Hematopoietic multipotent progenitor cell treated with erythropoietin and hydrocortisone succinate and interleukin-3 and kit ligand, for 6 days (in vitro differentiated cells): ENCODE measurements around the gene TGFBR1.
A peak's percentile ranks its signal among the peaks of the same experiment; 100 is the strongest.
"Not testable (repeated sequence)": the region's sequence is repeated elsewhere in the genome, so short reads cannot be mapped to it uniquely, and the experiment has no call there.

Source experiments
- DNase-seq: peaks from one replicate; pipeline ENCODE4 v3.0.0-alpha.2; 2015

Gene TGFBR1

GRCh38 chr9:99192786-99193465 is 88.0 kb downstream of the TGFBR1 start:
- peak; percentile 18 for DNase-seq

- DNase-seq, result no peak
Observed at GRCh38 chr9:99193466-99193821, 88.5 kb downstream of the TGFBR1 start.

GRCh38 chr9:99196484-99196883 is 91.6 kb downstream of the TGFBR1 start:
- DNase-seq, result not testable (repeated sequence)

- no peak for DNase-seq
Observed at GRCh38 chr9:99197124-99197630, 92.3 kb downstream of the TGFBR1 start.

- DNase-seq, result no peak
Observed at GRCh38 chr9:99197987-99198386, 93.1 kb downstream of the TGFBR1 start.

GRCh38 chr9:99199938-99200539 is 95.1 kb downstream of the TGFBR1 start:
- no peak for DNase-seq

GRCh38 chr9:99201603-99202002 is 96.7 kb downstream of the TGFBR1 start:
- no peak for DNase-seq
